Measurements from ENCODE around the gene LRP8. TPM values are rescaled to one million over a fixed set of nuclear protein-coding genes. Genes with fewer than 3 reads are reported as not detected.

The LRP8 gene
- total and polyA plus RNA-seq, 2 of the 13 experiments (the other 11 are each of a cell fraction or from before 2014, with no cell fraction given), result 17.3 to 17.4 TPM

- TF ChIP-seq NFE2L2 (IDR thresholded peaks at IDR 0.05; ENCODE audit: low read length) (no peak), HOXA5 (CRISPR knock-in tag; IDR thresholded peaks at IDR 0.05) (no peak), KLF11 (CRISPR knock-in tag; IDR thresholded peaks at IDR 0.05) (no peak), E2F5 (CRISPR knock-in tag; conservative IDR thresholded peaks at IDR 0.05) (no peak), MNT (IDR thresholded peaks at IDR 0.05) (no peak), POGK (CRISPR knock-in tag; conservative IDR thresholded peaks at IDR 0.05) (no peak)
Measured at GRCh38 chr1:53276153-53276901, 51.5 kb downstream of the LRP8 start (continued).

- H3K4me2 ChIP-seq (ENCODE audit: low read depth, low read length), result no peak overlapping the region
- H3K27me3 ChIP-seq (ENCODE audit: control insufficient read depth in 1 of 2, insufficient read depth in 2 of 2, low read length in 2 of 2), result no peaks in the 10 kb centered on the region
- H3K4me3 ChIP-seq (replicated peaks in 1 of 3; ENCODE audit: insufficient read depth in 1 of 3, low read depth in 2 of 3, low read length in 3 of 3), result no peak overlapping the region
- no peaks in the 10 kb centered on the region for H3K79me2 ChIP-seq (ENCODE audit: insufficient read depth, low read length)
- POLR2A ChIA-PET, result no interaction called here
- CTCF ChIA-PET (ENCODE audit: low intra/inter-chr PET ratio, low total read pairs), result no interaction called here
- no TSS peak for BruUV-seq (replicated peaks)
- in situ Hi-C loops (cut with HindIII; ENCODE audit: extremely low pct_ligation_motif_present, low pct_unique_long_range_greater_than_20kb) (loop anchor here (5.0 kb wide), 1 partner anchor 117 kb away; no protein-coding TSS in a partner anchor), intact Hi-C loops (cut with micrococcal nuclease; ENCODE audit: unreplicated experiment) (no loop called here)
- peaks cover 7 to 18% of the 10 kb centered on the region in 2 experiments; a peak in 4 of 5 replicates for H3K36me3 ChIP-seq (replicated peaks in 1 of 2; ENCODE audit: control insufficient read depth in 1 of 2, insufficient read depth in 2 of 2, low read length in 2 of 2)
- ATAC-seq (no peak), DNase-seq (ENCODE audit: low spot score) (no peak), FAIRE-seq (no peak)
- H3K9ac ChIP-seq (ENCODE audit: insufficient read depth, low read depth, low read length), result no peak overlapping the region
- no peak overlapping the region for H3K27ac ChIP-seq (ENCODE audit: extremely low read length, insufficient read depth, low read length)
- H2AFZ ChIP-seq (ENCODE audit: low read length), result no peak overlapping the region
- H4K20me1 ChIP-seq (ENCODE audit: insufficient read depth, low read length), result no peaks in the 10 kb centered on the region
- no peaks in the 10 kb centered on the region for H3K4me1 ChIP-seq (ENCODE audit: insufficient read depth, low read length)
- WGBS (ENCODE audit: low lambda C conversion rate), result 100% methylated on average over 3 of the region's 3 CpGs
- no peaks in the 10 kb centered on the region for H3K9me3 ChIP-seq (ENCODE audit: low read length)
- TF ChIP-seq FIP1L1 (IDR thresholded peaks at IDR 0.05; ENCODE audit: borderline replicate concordance, insufficient read depth, low read depth, low read length) (no peak), JUN (CRISPR knock-in tag; IDR thresholded peaks at IDR 0.05) (no peak), GPN1 (CRISPR knock-in tag; IDR thresholded peaks at IDR 0.05; ENCODE audit: borderline replicate concordance) (no peak), SALL1 (CRISPR knock-in tag; IDR thresholded peaks at IDR 0.05) (no peak), ZFP1 (CRISPR knock-in tag; IDR thresholded peaks at IDR 0.05) (no peak), ZZZ3 (CRISPR knock-in tag; IDR thresholded peaks at IDR 0.05; ENCODE audit: borderline replicate concordance) (no peak), PHB2 (IDR thresholded peaks at IDR 0.05; ENCODE audit: partially characterized antibody) (no peak), ZNF224 (CRISPR knock-in tag; IDR thresholded peaks at IDR 0.05) (no peak), HOXA3 (CRISPR knock-in tag; IDR thresholded peaks at IDR 0.05) (no peak), SIX1 (CRISPR knock-in tag; IDR thresholded peaks at IDR 0.05; ENCODE audit: borderline replicate concordance) (no peak), ZNF709 (CRISPR knock-in tag; IDR thresholded peaks at IDR 0.05) (no peak)
Measured at GRCh38 chr1:53275566-53275965, 52.3 kb downstream of the LRP8 start.
